Measurements from ENCODE around the gene IQCK. TPM values are rescaled to one million over a fixed set of nuclear protein-coding genes. Genes with fewer than 3 reads are reported as not detected.

IQCK gene
- total RNA-seq, 2 experiments from 2014 or later, result 3.3 to 4.0 TPM

DNA sequence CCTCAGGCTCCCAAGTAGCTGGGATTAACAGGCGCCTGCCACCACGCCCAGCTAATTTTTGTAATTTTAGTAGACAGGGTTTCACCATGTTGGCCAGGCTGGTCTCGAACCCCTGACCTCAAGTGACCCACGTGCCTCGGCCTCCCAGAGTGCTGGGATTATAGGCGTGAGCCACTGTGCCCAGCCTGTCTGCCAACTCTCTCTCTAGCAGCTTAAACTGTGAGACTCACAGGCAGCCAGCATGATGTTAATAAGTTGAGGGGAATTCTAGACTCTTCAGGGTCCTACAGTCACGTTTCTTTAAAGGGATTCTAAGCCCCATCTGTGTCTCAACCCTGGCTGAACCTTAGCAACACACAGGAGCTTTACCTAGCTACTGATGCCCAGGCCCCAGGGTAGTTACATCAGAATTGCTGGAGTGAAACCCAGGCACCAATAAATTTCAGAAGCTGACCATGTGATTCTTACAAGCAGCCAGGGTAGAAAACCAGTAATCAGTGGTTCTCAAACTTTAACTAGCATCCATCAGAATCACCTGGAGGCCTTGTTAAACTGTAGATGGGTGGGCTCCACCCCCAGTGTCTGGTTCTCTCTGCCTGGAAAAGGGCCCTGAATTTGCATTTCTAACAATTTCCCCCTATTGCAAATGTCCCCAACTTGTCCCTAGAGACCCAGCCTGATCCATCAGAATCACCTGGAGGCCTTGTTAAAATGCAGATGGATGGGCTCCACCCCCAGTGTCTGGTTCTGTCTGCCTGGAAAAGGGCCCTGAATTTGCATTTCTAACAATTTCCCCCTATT lies 135.9 kb downstream of the IQCK start:
- H3K4me1 Mint-ChIP-seq, result no peaks in the 10 kb centered on the region
- H3K36me3 Mint-ChIP-seq, result no peaks in the 10 kb centered on the region
- H3K9me3 Mint-ChIP-seq, result no peaks in the 10 kb centered on the region
- H3K27me3 Mint-ChIP-seq, result no peaks in the 10 kb centered on the region
- no peak for DNase-seq
- H3K27ac Mint-ChIP-seq, result no peak overlapping the region
- H3K4me3 Mint-ChIP-seq, result no peak overlapping the region

DNA sequence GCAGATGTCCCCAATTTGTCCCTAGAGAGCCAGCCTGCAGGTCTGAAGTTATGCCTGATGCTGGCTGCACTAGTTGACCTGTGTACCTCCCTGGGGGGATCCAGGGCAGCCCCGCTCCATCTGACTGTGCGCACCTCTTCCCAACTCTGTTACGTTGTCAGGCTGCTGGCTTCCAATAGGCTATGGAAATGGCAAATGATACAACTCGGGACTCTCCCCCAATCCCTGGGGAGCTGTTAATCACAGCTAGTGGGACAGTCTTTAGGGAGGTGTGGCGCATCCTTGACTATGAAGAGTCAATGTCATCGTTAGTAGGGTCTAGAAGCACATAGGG lies 136.4 kb downstream of the IQCK start:
- no peaks in the 10 kb centered on the region for H3K36me3 Mint-ChIP-seq
- H3K9me3 Mint-ChIP-seq, result no peaks in the 10 kb centered on the region
- no peak overlapping the region for H3K27ac Mint-ChIP-seq
- DNase-seq, result no peak
- no peaks in the 10 kb centered on the region for H3K4me1 Mint-ChIP-seq
- H3K27me3 Mint-ChIP-seq, result no peaks in the 10 kb centered on the region
- no peak overlapping the region for H3K4me3 Mint-ChIP-seq

DNA sequence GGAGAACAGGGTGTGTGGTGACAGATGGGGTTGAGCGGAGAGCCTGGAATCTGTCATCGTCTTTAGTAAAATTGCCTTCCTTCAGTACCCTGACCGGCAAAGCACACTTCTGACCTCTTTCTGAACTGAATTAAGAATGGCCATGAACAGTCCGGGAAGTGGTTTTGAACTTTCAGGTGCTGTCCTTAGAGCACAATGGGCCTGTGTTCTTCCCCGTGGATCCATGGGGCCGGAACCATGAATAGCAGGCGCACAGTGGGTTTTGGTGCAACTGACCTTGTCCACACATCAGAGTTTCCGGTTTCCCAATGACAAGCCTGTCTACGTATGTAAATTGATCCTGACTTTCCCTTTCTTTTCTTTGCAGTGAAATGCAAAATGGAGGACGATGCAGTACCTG lies 138.0 kb downstream of the IQCK start:
- Mint-ChIP-seq H3K4me3 (no peak overlapping the region), H3K27me3 (no peaks in the 10 kb centered on the region), H3K9me3 (no peaks in the 10 kb centered on the region), H3K27ac (no peak overlapping the region), H3K36me3 (no peaks in the 10 kb centered on the region), H3K4me1 (no peaks in the 10 kb centered on the region)
- no peak for DNase-seq

DNA sequence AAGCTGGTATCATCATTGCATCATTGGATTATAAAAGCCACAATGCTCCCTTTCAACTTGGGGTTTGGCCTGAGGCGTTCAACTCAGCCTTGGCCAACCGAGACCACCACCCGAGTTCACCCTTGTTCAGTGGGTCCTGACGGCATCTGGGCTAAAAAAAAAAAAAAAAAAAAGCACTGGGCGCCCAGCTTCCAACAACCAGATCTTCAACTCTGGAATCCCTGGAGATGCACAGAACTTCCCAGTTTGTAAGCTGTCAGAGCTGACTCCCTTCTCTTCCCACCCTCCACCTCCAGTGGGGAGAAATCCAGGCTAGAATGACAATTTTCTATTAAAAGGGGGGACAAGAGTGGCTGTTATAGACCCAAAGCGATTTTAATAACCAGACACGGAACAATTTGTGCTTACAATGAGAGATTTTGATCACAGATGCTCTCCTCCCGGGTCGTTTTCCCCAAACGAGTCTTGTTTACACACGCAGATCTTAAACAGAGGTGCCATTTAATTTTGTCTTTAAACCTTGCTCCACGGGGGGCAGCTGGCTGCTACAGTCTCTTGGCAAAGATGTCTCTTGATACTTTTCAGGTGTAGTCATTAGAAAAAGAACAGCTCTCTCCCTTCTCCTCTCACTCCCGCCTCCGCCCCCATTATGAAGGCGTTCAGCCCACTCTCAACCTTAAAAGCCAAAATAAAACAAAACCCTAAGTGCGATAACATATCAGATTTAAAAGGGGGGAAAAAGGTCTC lies 139.7 kb downstream of the IQCK start:
- Mint-ChIP-seq H3K4me1 (no peaks in the 10 kb centered on the region), H3K27ac (no peak overlapping the region), H3K36me3 (no peaks in the 10 kb centered on the region), H3K4me3 (no peak overlapping the region), H3K9me3 (no peaks in the 10 kb centered on the region), H3K27me3 (no peaks in the 10 kb centered on the region)
- no peak for DNase-seq

DNA sequence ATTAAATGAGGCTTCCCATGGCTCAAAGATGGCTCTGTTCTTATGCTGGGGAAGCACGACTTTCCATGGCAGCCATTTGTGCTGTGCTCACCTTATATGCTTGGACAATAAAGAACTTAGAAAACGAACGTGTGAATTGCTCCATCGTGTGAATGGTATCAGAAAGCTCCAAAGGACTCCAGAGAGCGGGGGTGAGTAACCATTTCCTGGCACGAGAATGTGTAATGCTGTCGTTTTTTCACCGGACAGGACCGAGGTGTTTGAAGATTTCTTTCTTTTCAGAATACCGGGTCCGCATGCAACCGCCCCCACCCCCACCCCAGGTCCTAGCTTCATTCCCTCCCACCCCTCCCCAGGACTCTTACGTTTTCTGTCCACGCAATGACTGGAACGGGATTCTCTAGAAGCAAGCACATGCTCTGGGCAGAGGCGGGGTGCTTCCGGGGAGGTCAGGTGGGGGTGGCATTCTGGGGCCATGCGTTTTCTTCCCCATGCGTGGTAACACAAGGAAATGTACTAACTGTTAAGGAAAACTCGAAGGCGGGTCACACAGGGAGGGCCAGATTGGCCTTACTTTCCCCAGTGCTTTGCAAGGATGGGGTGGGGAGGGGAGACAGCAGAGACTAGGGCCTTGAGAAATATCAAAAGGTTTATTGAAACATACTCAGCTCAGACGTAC lies 140.4 kb downstream of the IQCK start:
- no peaks in the 10 kb centered on the region for H3K4me1 Mint-ChIP-seq
- no peaks in the 10 kb centered on the region for H3K36me3 Mint-ChIP-seq
- H3K27me3 Mint-ChIP-seq, result no peaks in the 10 kb centered on the region
- H3K4me3 Mint-ChIP-seq, result no peak overlapping the region
- H3K9me3 Mint-ChIP-seq, result no peaks in the 10 kb centered on the region
- no peak overlapping the region for H3K27ac Mint-ChIP-seq
- DNase-seq, result no peak

DNA sequence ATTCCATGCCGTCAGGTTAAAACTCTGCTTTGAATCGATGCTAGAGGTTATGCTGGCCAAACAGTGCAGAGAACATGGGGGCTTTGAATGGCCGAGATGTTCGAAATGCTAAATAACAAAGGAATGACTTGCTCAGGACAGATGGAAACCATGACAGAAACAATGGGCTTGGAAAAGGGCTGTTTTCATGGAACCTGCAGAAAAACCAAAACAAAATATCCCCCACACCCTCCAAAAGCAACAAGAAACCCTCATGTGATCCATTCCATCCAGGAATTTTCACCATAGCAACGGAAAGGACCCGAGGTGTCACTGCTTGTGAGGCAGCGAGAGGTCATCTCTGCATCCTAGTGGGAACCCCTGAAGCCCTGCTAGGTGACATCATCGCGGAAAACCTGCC lies 141.1 kb downstream of the IQCK start:
- no peak overlapping the region for H3K4me3 Mint-ChIP-seq
- no peak for DNase-seq
- H3K27ac Mint-ChIP-seq, result no peak overlapping the region
- H3K36me3 Mint-ChIP-seq, result no peaks in the 10 kb centered on the region
- no peaks in the 10 kb centered on the region for H3K27me3 Mint-ChIP-seq
- H3K9me3 Mint-ChIP-seq, result no peaks in the 10 kb centered on the region
- no peaks in the 10 kb centered on the region for H3K4me1 Mint-ChIP-seq

DNA sequence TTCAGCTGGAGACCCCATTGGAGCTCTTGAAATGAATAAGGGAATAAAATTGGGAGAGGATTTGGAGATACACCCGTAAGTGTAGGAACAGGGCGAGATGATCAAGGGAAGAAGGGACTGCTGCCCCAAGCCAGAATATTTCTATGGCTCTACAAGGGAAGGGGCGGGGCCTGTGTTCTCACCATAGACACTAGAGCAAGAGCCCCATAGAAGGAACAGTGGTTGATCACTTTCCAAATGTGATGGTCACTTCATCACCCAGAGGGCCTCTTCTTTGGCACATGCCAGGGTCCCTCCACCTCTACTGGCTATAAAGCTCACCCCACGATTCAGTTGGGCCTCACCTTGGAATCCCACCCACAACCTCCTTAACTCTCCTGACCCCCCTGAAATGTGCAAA lies 141.5 kb downstream of the IQCK start:
- Mint-ChIP-seq H3K4me1 (no peaks in the 10 kb centered on the region), H3K36me3 (no peaks in the 10 kb centered on the region), H3K27me3 (no peaks in the 10 kb centered on the region), H3K9me3 (no peaks in the 10 kb centered on the region), H3K4me3 (no peak overlapping the region), H3K27ac (no peak overlapping the region)
- DNase-seq, result no peak

DNA sequence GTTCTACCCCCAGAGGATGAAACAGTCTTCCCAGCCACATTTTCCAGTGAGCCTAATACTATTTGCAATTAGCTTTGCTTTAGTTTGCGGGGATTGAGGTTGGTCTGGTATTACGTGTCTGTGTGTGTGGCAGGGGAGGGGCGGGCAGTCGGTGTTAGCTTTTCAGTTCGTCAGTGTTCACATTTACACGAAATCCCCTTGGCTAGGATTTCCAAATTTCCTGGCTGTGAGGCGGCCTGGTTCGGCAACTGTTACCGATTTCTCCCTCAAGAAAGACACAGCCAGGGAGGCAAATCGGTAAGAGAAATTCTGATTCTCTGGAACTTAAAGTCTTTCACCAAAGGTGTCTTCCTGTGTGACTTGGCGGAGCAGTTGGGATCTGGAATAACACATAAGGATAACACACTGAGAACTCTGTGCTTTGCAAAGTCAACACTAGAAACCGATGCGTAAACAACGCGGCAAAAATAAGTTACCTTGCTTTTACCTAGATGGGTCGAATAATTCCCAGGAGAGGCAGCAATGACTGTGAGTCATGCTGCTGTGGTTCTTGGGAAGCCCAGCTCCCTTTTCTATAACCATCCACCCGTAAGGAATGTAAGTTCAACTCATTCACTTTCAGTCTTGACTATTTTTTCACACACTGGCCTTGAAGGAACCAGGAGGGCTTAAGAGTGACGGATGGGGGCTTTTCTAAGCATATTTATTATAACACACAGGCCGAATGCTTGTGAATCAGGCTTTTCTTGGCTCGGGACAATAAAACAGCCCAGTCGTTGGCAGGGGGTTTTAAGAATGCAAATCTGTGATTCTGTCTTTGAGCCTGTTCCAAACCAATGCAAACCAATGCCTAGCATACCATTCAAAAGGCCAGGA lies 142.3 kb downstream of the IQCK start:
- H3K4me3 Mint-ChIP-seq, result no peak overlapping the region

DNA sequence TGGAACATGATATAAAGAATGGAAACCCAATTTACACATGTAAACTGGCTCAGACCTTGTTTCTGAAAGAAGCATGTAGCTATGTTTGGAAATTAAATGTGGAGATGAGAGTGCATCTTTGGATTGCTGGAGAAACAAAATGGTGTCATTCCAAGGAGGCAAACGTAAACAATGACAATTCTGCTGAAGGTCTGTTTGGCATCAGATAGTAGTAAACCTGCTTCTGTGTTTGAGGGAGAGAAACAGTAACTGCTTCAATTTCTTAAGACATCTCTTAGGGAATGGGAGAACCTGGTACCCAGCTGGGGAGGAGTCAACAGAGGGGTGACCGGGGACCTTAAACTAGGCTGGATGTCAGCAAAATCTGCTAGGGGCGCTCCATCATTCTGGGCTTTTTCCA lies 143.1 kb downstream of the IQCK start:
- DNase-seq, result no peak
- no peaks in the 10 kb centered on the region for H3K27me3 Mint-ChIP-seq
- H3K27ac Mint-ChIP-seq, result no peak overlapping the region
- no peaks in the 10 kb centered on the region for H3K36me3 Mint-ChIP-seq
- H3K9me3 Mint-ChIP-seq, result no peaks in the 10 kb centered on the region
- H3K4me1 Mint-ChIP-seq, result no peaks in the 10 kb centered on the region
- no peak overlapping the region for H3K4me3 Mint-ChIP-seq

More for the DNA sequence above, 142.3 kb downstream of the IQCK start:
- Mint-ChIP-seq H3K27me3 (no peaks in the 10 kb centered on the region), H3K27ac (no peak overlapping the region), H3K9me3 (no peaks in the 10 kb centered on the region), H3K36me3 (no peaks in the 10 kb centered on the region), H3K4me1 (no peaks in the 10 kb centered on the region)
- DNase-seq, result no peak

DNA sequence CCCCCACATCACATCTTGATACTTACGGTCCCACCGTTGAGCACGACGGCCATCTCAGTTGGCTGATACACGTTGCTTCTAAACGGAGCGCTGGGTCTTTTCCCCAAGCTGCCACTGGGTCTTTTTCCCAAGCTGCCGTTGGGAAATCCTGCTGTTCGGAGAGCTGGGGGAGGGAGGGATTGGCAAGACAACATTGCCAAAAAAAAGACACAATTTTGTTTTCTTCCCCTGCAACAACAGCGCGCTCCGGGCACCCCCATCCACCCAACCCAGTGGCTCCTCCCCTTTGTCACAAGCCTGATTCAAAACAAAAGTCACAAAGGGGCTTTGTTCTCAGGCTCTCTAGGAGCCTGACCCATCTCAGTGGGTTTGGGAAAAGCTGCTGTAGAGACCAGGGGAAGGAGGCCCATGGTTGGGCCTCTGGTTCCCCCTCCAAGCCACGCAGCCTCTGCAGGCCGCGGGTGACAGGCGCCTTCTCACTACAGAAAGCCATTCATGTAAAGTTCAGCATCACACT lies 143.8 kb downstream of the IQCK start:
- Mint-ChIP-seq H3K4me3 (no peak overlapping the region), H3K9me3 (no peaks in the 10 kb centered on the region), H3K4me1 (no peaks in the 10 kb centered on the region), H3K27me3 (no peaks in the 10 kb centered on the region), H3K36me3 (no peaks in the 10 kb centered on the region), H3K27ac (no peak overlapping the region)
- DNase-seq, result no peak

DNA sequence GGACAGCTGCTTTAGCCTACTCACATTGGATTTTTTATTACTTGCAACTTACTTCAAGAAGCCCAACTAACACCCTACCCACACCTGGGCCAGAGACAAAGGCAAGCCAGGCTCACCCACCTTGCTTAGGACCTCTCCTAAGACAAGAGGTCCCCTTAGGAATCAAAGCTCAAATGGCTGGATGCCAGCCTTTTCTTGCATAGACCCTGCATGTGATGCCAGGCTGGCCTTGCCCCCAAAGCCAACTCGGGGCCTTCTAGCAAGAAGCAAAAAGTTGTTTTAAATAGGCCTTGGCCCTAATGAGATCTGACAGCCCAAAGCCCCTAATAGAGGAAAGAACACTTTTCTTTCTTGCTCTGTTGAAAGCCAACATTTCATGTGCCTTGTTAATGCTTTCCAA lies 145.9 kb downstream of the IQCK start:
- Mint-ChIP-seq H3K4me3 (no peak overlapping the region), H3K9me3 (no peaks in the 10 kb centered on the region), H3K27ac (no peak overlapping the region), H3K4me1 (no peaks in the 10 kb centered on the region), H3K27me3 (no peaks in the 10 kb centered on the region), H3K36me3 (no peaks in the 10 kb centered on the region)
- no peak for DNase-seq

DNA sequence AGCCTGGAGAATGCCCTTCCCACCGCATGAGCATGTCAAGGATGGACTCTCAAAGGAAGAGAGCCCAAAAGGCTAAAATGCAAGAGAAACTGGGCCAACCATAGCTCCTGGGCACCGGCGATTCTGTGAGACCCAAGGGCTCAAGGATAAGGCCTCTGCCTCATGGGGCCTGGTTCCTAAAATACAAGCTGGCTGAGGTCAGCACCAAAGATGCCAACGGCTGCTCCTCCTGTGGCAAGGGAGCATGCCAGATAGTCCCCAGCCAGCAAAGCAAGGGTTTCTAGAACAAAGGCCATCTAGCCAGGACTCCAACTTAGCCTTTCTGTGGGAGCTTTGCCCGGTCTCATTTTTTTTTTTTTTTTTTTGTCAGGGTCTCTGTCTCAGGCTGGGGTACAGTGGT lies 146.5 kb downstream of the IQCK start:
- DNase-seq, result no peak
- no peak overlapping the region for H3K4me3 Mint-ChIP-seq
- no peaks in the 10 kb centered on the region for H3K4me1 Mint-ChIP-seq
- H3K9me3 Mint-ChIP-seq, result no peaks in the 10 kb centered on the region
- no peaks in the 10 kb centered on the region for H3K36me3 Mint-ChIP-seq
- no peaks in the 10 kb centered on the region for H3K27me3 Mint-ChIP-seq
- no peak overlapping the region for H3K27ac Mint-ChIP-seq

DNA sequence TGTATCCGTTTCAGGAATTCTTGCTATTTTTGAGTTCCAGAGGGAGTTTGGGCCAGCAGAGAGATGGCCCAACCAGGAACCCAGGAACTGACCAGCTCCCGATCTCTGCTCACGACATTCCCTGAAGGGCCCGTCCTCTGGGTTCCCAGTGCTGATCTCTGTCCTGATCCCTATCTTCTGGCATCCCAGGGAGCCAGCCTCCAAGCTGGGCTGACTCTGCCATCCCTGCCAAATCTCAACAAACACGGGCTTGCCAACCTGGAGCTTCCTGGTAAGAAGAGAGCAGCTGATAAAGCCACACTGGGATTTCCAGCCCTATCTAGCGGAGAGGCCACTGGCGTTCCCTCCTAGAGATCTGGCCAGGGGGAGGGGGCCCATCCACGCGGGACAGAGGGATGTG lies 150.3 kb downstream of the IQCK start:
- Mint-ChIP-seq H3K4me3 (no peak overlapping the region), H3K27ac (no peak overlapping the region), H3K9me3 (no peaks in the 10 kb centered on the region), H3K36me3 (no peaks in the 10 kb centered on the region), H3K27me3 (no peaks in the 10 kb centered on the region), H3K4me1 (no peaks in the 10 kb centered on the region)
- DNase-seq, result no peak

DNA sequence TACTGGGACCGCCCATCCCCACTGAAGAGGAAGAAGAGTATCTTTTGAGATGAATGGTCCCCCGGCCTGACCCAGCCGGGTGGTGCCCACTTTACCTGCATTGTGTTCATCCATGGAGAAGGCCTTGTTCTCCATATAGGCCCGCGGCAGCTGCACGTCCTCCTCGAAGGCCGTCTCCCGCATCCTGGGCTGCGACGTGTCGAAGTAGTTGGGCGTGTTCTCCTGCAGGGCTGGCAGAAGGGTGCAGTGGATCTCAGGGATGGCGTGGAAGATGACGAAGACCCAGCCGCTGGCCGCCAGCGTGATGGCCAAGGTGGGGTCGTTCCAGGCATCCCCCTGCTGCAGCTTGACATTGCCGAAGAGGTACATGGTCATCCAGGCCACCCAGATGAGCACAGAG lies 153.7 kb downstream of the IQCK start:
- Mint-ChIP-seq H3K27me3 (peaks cover 6% of the 10 kb centered on the region), H3K36me3 (no peaks in the 10 kb centered on the region), H3K27ac (no peak overlapping the region), H3K4me3 (no peak overlapping the region), H3K4me1 (no peaks in the 10 kb centered on the region), H3K9me3 (no peaks in the 10 kb centered on the region)
- DNase-seq, result no peak

All from activated naive CD8-positive, alpha-beta T cell treated with anti-CD3 and anti-CD28 coated beads for 36 hours (primary cell).